CD4-positive, alpha-beta T cell treated with Interleukin-6 at 100 ng/mL for 8 hours (primary cell): ENCODE data around the gene RSPH1.

Experiments
- DNase-seq: peaks from one replicate; pipeline ENCODE4 v3.0.0-alpha.2; 2020; ENCODE audit warnings: mixed read lengths, low spot score

RSPH1 gene

GRCh38 chr21:42426876-42427480, 69.0 kb downstream of the RSPH1 start:
- DNase-seq: no peak

GRCh38 chr21:42426424-42426823, 69.6 kb downstream of the RSPH1 start:
- DNase-seq: no peak

- DNase-seq: no peak
Observed at GRCh38 chr21:42425591-42425990, 70.4 kb downstream of the RSPH1 start.

GRCh38 chr21:42424914-42425541, 71.0 kb downstream of the RSPH1 start:
- peak; percentile 85 for DNase-seq

GRCh38 chr21:42423685-42424084, 72.3 kb downstream of the RSPH1 start:
- DNase-seq: no peak

- peak; percentile 43 for DNase-seq
Observed at GRCh38 chr21:42423197-42423675, 72.8 kb downstream of the RSPH1 start.
